Fibroblast of mammary gland (primary cell): ENCODE results near the gene WASF2.

Experiments used
- DNase-seq: peaks from one replicate; pipeline ENCODE4 v3.0.0-alpha.2; 2010; ENCODE audit warnings: low read depth
- H3K4me3 ChIP-seq: 2 replicates; pipeline ENCODE4 v1.5.1; 2011; ENCODE audit warnings: low read depth, mild to moderate bottlenecking, low read length, moderate library complexity; ENCODE audit not compliant: control insufficient read depth
- CTCF ChIP-seq: conservative IDR thresholded peaks from 2 replicates; pipeline ENCODE4 v1.5.1; 2011; ENCODE audit warnings: low read depth, low read length, inconsistent platforms; ENCODE audit not compliant: control insufficient read depth, insufficient read depth

The WASF2 gene

GRCh38 chr1:27521336-27521831, 31.4 kb upstream of the WASF2 start:
- DNase-seq, result no peak
- no peak overlapping the region for H3K4me3 ChIP-seq
- no peak for TF ChIP-seq CTCF

- DNase-seq, result no peak
- no peak overlapping the region for H3K4me3 ChIP-seq
- no peak for TF ChIP-seq CTCF
Observed at GRCh38 chr1:27520651-27521050, 30.7 kb upstream of the WASF2 start.

- no peak for DNase-seq
- no peak for TF ChIP-seq CTCF
- no peak overlapping the region for H3K4me3 ChIP-seq
Observed at GRCh38 chr1:27519331-27520258, 29.6 kb upstream of the WASF2 start.

GRCh38 chr1:27518808-27519207, 28.8 kb upstream of the WASF2 start:
- H3K4me3 ChIP-seq, result no peak overlapping the region
- no peak for DNase-seq
- TF ChIP-seq CTCF, result no peak

- DNase-seq, result no peak
- no peak overlapping the region for H3K4me3 ChIP-seq
- no peak for TF ChIP-seq CTCF
Observed at GRCh38 chr1:27517907-27518718, 28.1 kb upstream of the WASF2 start.

- no peak overlapping the region for H3K4me3 ChIP-seq
- DNase-seq, result no peak
- TF ChIP-seq CTCF, result no peak
Observed at GRCh38 chr1:27517301-27517700, 27.3 kb upstream of the WASF2 start.
